ENCODE measurements around the gene PARP1.

Gene PARP1

DNA sequence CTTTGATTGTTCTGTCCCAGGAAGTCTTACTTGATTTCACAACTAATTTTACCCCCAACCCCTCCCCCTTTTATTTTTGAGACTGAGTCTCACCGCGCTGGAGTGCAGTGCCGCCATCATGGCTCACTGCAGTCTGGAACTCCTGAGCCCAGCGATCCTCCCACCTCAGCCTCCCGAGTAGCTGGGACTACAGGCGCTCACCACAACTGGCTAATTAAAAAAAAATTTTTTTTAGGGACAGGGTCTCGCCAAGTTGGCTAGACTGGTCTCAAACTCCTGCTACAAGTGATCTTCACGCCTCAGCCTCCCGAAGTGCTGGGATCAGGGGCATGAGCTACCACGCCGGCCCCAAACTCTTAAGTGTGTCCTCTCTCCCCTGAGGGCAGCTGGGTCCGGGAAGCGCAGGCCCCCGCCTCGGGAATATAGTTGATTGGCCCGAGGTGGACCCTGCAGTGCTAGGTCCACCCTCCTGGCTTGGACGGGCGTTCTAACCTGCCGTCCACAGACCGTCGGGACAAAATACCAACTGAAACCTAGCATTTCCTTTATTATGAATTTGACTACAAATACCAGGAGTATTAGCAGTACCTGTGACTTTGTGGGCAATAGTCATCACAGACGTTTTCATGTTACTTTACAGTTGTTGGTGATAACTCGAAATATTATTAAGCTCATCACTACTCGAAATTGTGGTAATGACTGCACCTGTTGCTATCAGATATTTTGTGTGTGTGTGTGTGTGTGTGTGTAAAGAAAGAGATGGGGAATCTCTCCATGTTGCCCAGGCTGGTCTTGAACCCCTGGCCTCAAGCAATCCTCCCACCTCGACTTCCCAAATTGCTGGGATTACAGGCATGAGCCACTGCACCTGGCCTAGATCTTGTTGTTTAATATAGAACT lies 642 bp upstream of the PARP1 start:
- DNase-seq (ENCODE audit: low read depth): no peak
- peak overlapping the region; percentile 94 for H3K4me3 ChIP-seq (ENCODE audit: low read depth, low read length)

DNA sequence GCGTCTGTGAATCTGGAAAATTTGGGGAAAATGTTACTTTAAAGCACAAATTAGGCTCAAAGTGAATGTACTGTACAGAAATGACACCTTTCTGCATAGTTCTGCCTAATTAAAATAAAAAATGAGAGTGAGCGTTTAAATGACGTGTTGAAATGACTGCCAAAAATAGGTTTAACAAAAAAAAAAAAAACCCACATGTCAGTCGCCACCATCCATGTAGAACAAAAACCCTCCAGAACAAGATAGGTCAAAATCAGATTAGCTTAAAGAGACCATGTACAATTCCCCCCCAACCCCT lies 745 bp downstream of the PARP1 start:
- TF ChIP-seq CTCF (IDR thresholded peaks at IDR 0.05; ENCODE audit: insufficient read depth, low read depth, low read length, missing control alignments): no peak
- no peak for DNase-seq (ENCODE audit: low read depth)
- H3K4me3 ChIP-seq (ENCODE audit: low read depth, low read length): peak overlapping the region; percentile 94

More for the DNA sequence above, 642 bp upstream of the PARP1 start:
- TF ChIP-seq CTCF (IDR thresholded peaks at IDR 0.05; ENCODE audit: insufficient read depth, low read depth, low read length, missing control alignments): no peak

DNA sequence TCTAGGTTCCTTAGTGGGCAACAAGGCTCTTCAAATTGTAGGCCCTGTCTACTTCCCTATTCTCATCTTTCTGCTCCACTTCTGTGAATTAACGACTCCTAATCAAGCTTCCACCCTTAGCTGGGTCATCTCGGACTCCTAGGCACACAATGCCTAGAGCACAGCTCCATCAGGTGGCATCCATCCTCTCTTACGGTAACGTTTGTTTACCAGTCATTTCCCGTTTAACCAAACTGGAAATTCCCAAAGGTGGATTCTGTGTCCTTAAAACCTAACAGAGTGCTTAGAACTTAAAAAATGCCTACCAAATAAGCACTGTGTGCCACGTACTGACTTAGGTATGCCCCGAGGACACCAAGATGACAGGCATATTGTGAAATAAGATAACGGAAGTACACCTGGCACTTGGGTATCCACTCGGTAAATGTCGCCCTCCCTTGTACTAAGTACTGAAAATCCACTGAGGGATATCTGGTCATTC lies 1.5 kb downstream of the PARP1 start:
- TF ChIP-seq CTCF (IDR thresholded peaks at IDR 0.05; ENCODE audit: insufficient read depth, low read depth, low read length, missing control alignments): no peak
- DNase-seq (ENCODE audit: low read depth): peak; percentile 59
- peak overlapping the region; percentile 94 for H3K4me3 ChIP-seq (ENCODE audit: low read depth, low read length)

- DNase-seq (ENCODE audit: low read depth): peak; percentile 66
- peak overlapping the region; percentile 94 for H3K4me3 ChIP-seq (ENCODE audit: low read depth, low read length)
- TF ChIP-seq CTCF (IDR thresholded peaks at IDR 0.05; ENCODE audit: insufficient read depth, low read depth, low read length, missing control alignments): no peak
Observed at GRCh38 chr1:226405411-226405988, 2.4 kb downstream of the PARP1 start.

- H3K4me3 ChIP-seq (ENCODE audit: low read depth, low read length): peak overlapping the region; percentile 94
- no peak for TF ChIP-seq CTCF (IDR thresholded peaks at IDR 0.05; ENCODE audit: insufficient read depth, low read depth, low read length, missing control alignments)
- DNase-seq (ENCODE audit: low read depth): no peak
Observed at GRCh38 chr1:226404904-226405222, 3.0 kb downstream of the PARP1 start.

GRCh38 chr1:226404063-226404903 lies 3.6 kb downstream of the PARP1 start:
- H3K4me3 ChIP-seq (ENCODE audit: low read depth, low read length): peak overlapping the region; percentile 94
- no peak for TF ChIP-seq CTCF (IDR thresholded peaks at IDR 0.05; ENCODE audit: insufficient read depth, low read depth, low read length, missing control alignments)
- no peak for DNase-seq (ENCODE audit: low read depth)

All from GM12865 (cell line).